Heart right ventricle (tissue), 16 donors: ENCODE measurements around the gene ZNF362. TPM values are rescaled to one million over a fixed set of nuclear protein-coding genes. Genes with fewer than 3 reads are reported as not detected.

Experiments
- ATAC-seq, 8 donors: fragments of 200-7000 bp; cut with Tn5 transposase; one replicate each; pipeline ENCODE4 v1.9.1; 2020; ENCODE audit warnings: mild to moderate bottlenecking in 8 of 8, moderate library complexity in 8 of 8, moderate number of reproducible peaks in 1 of 8
- DNase-seq, 2 donors: peaks; one replicate each; pipeline ENCODE4 v3.0.0-alpha.2; 2020
- H3K27ac ChIP-seq, 10 donors: fragments of 200-600 bp; sonication (generic) in 2 of 10; one replicate each; pipeline versions ENCODE4 v1.5.0 to v1.8.0; 2020 to 2022; ENCODE audit warnings: mild to moderate bottlenecking in 3 of 10
- H3K27me3 ChIP-seq, 7 donors: fragments of 200-600 bp; one replicate each; pipeline ENCODE4 v1.8.0; 2021 to 2022; ENCODE audit warnings: mild to moderate bottlenecking in 2 of 7
- H3K36me3 ChIP-seq, 9 donors: fragments of 200-600 bp; sonication (generic) in 1 of 9; one replicate each; pipeline versions ENCODE4 v1.5.0 to v1.8.0; 2020 to 2022; ENCODE audit warnings: mild to moderate bottlenecking in 2 of 9
- H3K4me1 ChIP-seq, 9 donors: fragments of 200-600 bp; sonication (generic) in 1 of 9; one replicate each; pipeline versions ENCODE4 v1.5.0 to v1.8.0; 2020 to 2022; ENCODE audit warnings: mild to moderate bottlenecking in 4 of 9
- H3K4me3 ChIP-seq, 10 donors: fragments of 200-600 bp; sonication (generic) in 2 of 10; one replicate each; pipeline versions ENCODE4 v1.5.0 to v1.8.0; 2020 to 2022; ENCODE audit warnings: mild to moderate bottlenecking in 7 of 10, moderate library complexity in 2 of 10
- H3K9me3 ChIP-seq, 11 donors: fragments of 200-600 bp in 10 of 11; sonication (generic) in 2 of 11; one replicate each; pipeline versions ENCODE4 v1.5.0 to v1.8.0; 2013 to 2022; ENCODE audit warnings: mild to moderate bottlenecking in 2 of 11, control low read depth in 1 of 11, moderate library complexity in 1 of 11
- WGBS, 2 donors: extraction: QIAGEN DNeasy Blood & Tissue Kit; methylation state at CpG; one replicate each; pipeline ENCODE4 v1.1.7; 2013; ENCODE audit warnings: inconsistent platforms in 1 of 2; 5-methylcytosine and 5-hydroxymethylcytosine counted together
- intact Hi-C, 10 donors: fragments of 100-400 bp; cut with DNase I; formaldehyde crosslinking; loops; one replicate each; pipeline versions ENCODE4 v1.11.1 to v1.14.2; 2022
- polyA plus RNA-seq, 2 donors: library from polyadenylated mRNA; stranded (reverse); fragments of 200-250 nt; gene quantifications; one replicate each; pipeline ENCODE4 v1.2.3, GENCODE V29; 2013
- total RNA-seq, 10 donors: library from RNA; stranded (reverse); fragmentation: NEBNext Ultra II Directional in 3 of 10; extraction: Animal tissue kit (Norgen Biotek cat#: 25700) in 3 of 10; gene quantifications; one replicate each; pipeline versions ENCODE4 v1.2.1 to v1.2.4, GENCODE V29; 2021 to 2023
- TF ChIP-seq, protein P1 (sequence below), 9 donors: fragments of 200-600 bp; sonication (generic) in 2 of 9; IDR thresholded peaks; one replicate each; pipeline versions ENCODE4 v1.5.0 to v1.8.0; 2021 to 2022; ENCODE audit warnings: antibody characterized with exemption in 9 of 9, mild to moderate bottlenecking in 5 of 9, moderate library complexity in 1 of 9
- donor health status: Arrhythmogenic right ventricular cardiomyopathy.
- donor health status: ischemic (EF 13 %, LVEDD 7.1; RV severe dilation, severe dysfunction).
- donor health status: healthy with polysubstance abuse.
- donor health status: DM: no; HTN: yes; CAD: no.
- donor health status: DM: no; HTN: no; CAD: no.
- donor health status: ischemic (EF 25% LVEDD 6.9; RV normal size, moderate dysfunction).
- donor health status: ischemic (EF 25% LVEDD 5.7; RV mildly dilated, moderate dysfunction).
- donor health status: healthy.
- donor health status: DM: yes; HTN: yes; CAD: no.
- donor health status: Ischemic cardiomyopathy.
- donor health status: ischemic (EF 35%, LVEDD 5.7; RV mildly dilated, moderate dysfunction).
- donor health status: nonischemic (EF 11% LVEDD 7.7; RV severe dilation, severe dysfunction).
- donor health status: DM: yes; HTN: yes; CAD: no.
- donor health status: PGD.
- donor health status: ischemic (EF 29% LVEDD 5.4; RV normal size, mild dysfunction).
- donor health status: nonischemic (EF 23%, LVEDD 6.1; RV moderate dilation, normal function).

Gene ZNF362
- total and polyA plus RNA-seq, 12 donors: 9.1 to 39.2 (median 31.3) TPM

DNA sequence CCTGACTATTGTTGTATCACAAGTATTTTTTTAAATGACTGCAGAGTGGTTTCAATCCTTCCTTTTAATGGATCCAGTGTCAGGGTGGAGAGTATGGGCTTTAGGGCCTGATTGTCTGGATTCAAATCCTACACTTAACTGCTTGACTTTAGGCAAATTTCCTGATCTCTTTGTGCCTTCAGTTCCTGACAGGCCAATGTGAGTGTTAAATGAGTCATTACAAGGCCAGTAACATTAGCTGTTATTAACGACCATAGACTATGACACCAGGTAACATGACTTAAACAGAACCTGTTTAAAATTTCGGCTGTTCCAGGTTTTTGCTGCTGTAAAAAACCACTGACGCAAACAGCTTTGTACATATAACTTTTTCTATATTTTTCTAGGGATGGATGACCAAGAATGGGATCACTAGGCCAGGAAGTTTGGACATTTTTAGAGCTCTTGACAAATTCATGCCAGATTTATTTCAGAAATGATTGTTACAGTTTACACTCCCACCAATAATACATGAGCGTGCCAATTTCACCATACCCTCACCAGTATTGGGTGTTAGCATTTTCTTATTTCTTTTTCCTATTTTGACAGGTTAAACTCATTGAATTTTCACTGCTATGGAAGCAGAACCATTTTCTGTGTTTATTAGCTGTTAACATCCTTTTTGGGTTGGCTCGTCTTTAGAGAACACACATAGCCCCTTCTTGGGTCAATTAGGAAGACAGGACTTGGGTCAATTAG lies 11.3 kb downstream of the ZNF362 start:
- intact Hi-C loops: no loop called here
- Histone ChIP-seq H3K4me3 (no peak overlapping the region), H3K36me3 (peaks cover 0 to 27% (median 3%) of the 10 kb centered on the region in 9 donors), H3K9me3 (no peaks in the 10 kb centered on the region), H3K27me3 (no peaks in the 10 kb centered on the region), H3K4me1 (peaks cover 10 to 91% (median 50%) of the 10 kb centered on the region in 9 donors), H3K27ac (peak overlapping the region in 1 of 10 donors; percentile 15)
- no peak for ATAC-seq
- DNase-seq: no peak
- 81 to 85% methylated on average over 5 of the region's 5 CpGs for WGBS, 2 donors
- TF ChIP-seq, protein P1, sequence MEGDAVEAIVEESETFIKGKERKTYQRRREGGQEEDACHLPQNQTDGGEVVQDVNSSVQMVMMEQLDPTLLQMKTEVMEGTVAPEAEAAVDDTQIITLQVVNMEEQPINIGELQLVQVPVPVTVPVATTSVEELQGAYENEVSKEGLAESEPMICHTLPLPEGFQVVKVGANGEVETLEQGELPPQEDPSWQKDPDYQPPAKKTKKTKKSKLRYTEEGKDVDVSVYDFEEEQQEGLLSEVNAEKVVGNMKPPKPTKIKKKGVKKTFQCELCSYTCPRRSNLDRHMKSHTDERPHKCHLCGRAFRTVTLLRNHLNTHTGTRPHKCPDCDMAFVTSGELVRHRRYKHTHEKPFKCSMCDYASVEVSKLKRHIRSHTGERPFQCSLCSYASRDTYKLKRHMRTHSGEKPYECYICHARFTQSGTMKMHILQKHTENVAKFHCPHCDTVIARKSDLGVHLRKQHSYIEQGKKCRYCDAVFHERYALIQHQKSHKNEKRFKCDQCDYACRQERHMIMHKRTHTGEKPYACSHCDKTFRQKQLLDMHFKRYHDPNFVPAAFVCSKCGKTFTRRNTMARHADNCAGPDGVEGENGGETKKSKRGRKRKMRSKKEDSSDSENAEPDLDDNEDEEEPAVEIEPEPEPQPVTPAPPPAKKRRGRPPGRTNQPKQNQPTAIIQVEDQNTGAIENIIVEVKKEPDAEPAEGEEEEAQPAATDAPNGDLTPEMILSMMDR (IDR thresholded peaks at IDR 0.05): no peak

DNA sequence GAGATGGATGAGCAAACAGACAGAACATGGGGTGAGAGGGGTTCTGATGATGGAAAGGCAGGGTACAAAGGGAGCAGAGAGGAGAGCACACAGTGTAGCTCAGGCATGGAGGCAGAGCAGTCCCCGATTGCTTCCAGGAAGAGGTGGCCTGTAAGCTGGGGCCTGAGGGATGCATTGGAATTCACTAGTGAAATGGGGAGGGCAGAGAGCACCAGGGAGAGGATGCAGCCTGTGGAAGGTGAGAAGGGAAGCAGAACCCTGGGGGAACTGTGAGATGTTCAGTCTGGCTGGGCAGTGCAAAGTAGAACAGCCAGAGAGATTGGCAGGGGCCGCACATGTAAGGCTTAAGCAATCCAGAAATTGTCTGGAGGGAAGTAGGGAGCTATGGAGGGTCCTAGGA lies 12.2 kb downstream of the ZNF362 start:
- Histone ChIP-seq H3K27me3 (no peaks in the 10 kb centered on the region), H3K9me3 (no peaks in the 10 kb centered on the region), H3K4me3 (no peak overlapping the region), H3K36me3 (peaks cover 0 to 24% (median 0%) of the 10 kb centered on the region in 9 donors), H3K4me1 (peaks cover 10 to 86% (median 54%) of the 10 kb centered on the region in 9 donors), H3K27ac (peak overlapping the region in 8 of 10 donors; percentile 21 to 74 (median 52))
- ATAC-seq (no peak), DNase-seq (no peak)
- TF ChIP-seq, protein P1 (IDR thresholded peaks at IDR 0.05): no peak
- WGBS, 2 donors: 77 to 85% methylated on average over 2 of the region's 2 CpGs
- intact Hi-C loops: no loop called here

DNA sequence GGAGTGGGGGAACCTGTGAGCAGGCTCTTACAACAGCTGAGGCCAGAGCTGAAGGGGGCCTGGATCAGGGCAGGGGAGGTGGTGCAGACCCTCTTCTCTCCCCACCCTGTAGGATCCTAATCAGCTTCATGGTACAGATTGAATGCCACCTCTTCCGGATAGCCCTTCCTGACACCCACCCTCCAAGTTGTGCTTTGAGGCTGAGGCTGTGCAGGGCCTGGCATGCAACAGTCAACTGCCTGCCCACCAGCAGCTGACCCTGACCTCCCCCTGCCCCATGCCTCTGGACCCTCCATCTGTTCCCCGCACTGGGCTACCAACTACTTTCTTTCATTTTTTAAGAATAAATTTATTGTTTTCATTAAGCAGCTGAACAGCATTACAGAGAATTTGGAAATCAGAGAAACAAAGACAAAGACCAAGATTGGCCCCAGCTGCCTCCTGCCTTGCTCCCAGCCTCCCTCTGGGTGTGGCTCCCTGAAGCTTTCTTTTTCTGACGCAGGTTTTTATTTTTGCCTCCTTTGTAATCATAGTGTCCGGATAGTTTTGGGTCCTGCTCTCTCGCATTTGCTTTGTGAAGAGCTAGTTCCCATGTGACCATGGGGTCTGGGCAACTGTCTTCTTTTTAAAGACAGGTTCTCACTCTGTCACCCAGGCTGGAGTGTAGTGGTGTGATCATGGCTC lies 12.8 kb downstream of the ZNF362 start:
- intact Hi-C loops: no loop called here
- H3K4me1 ChIP-seq: peaks cover 5 to 86% (median 48%) of the 10 kb centered on the region in 9 donors
- no peak overlapping the region for H3K4me3 ChIP-seq
- TF ChIP-seq, protein P1 (IDR thresholded peaks at IDR 0.05): no peak
- DNase-seq (no peak), ATAC-seq (peak in 6 of 8 donors; percentile 36 to 70 (median 48))
- H3K36me3 ChIP-seq: peaks cover 0 to 30% (median 0%) of the 10 kb centered on the region in 9 donors
- no peaks in the 10 kb centered on the region for H3K9me3 ChIP-seq
- H3K27me3 ChIP-seq: no peaks in the 10 kb centered on the region
- peak overlapping the region in 9 of 10 donors; percentile 6 to 74 (median 47) for H3K27ac ChIP-seq
- 48 to 59% methylated on average over 5 of the region's 5 CpGs for WGBS, 2 donors

DNA sequence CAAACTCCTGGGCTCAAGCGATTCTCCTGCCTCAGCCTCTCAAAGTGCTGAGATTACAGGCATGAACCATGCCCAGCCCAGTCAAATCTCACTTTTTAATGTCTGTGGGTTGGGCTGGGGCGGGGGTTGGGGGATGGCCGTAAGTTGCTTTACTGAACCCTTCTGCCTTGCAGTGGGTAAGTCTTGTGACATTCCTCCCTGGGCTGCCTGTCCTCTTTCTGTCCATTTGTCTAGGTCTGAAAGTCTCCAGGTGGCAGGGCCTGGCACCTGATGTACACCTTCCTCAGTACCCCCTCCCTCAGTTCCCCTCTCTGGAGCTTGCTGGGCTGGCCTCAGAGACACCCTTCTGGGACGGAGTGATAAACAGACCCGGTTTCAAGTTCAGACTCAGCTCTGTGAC lies 13.3 kb downstream of the ZNF362 start:
- Histone ChIP-seq H3K9me3 (no peaks in the 10 kb centered on the region), H3K27ac (peak overlapping the region in 8 of 10 donors; percentile 2 to 74 (median 34)), H3K4me3 (no peak overlapping the region), H3K36me3 (peaks cover 0 to 31% (median 0%) of the 10 kb centered on the region in 9 donors), H3K4me1 (peaks cover 0 to 84% (median 43%) of the 10 kb centered on the region in 9 donors), H3K27me3 (no peaks in the 10 kb centered on the region)
- TF ChIP-seq, protein P1 (IDR thresholded peaks at IDR 0.05): no peak
- DNase-seq (no peak), ATAC-seq (no peak)
- 71 to 73% methylated on average over 5 of the region's 5 CpGs for WGBS, 2 donors
- intact Hi-C loops: no loop called here
